ENCODE data around the gene ADGRE1.

Gene ADGRE1

GRCh38 chr19:6958791-6959190 is 71.4 kb downstream of the ADGRE1 start:
- DNase-seq = no peak

DNA sequence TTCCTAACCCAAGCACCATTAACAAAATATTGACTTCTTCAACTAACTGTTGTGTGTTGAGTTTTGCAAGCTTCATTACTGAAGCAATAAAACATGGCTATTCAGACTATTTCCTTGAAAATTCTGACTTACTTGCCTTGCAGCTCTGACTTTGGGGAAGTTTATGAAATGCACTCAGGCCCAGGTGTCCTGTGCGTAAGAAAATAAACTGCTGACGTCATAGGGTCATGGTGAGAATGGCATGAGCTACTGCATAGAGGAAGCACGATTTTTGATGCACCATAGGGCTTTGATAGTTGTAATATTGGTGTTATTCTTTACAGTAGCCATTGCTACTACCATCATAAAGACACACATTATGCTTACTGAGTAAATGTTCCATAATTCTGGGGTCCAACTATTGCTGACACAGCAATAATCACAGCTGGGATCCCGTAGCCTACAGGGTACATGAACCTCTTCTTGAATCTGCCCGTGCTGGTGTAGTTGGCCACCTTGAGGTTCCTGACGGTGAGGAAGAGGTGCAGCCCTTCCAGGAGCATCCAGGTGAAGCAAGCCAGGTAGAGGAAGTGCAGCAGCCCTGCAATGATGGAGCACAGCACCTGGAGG is 76.0 kb downstream of the ADGRE1 start:
- DNase-seq = no peak

- DNase-seq = peak; percentile 77
Observed at GRCh38 chr19:6963937-6964336, 76.6 kb downstream of the ADGRE1 start.

DNA sequence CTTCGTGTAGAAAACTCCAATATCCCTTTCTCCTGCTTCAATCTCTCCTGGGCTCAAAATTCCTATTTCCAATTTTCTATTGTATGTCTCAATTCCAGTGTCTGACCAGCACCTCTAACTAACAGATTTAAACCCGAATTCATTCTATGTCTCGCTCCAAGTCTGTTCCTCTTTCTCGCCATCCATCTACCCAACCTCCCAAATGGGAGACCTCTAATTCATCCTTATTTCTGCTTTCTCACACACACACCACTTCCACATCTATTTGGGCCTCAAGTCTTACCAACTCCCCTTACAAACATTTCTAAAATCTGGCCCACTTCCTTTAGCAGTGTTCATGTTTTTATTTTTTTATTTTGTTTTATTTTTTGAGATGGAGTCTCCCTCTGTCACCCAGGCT is 80.6 kb downstream of the ADGRE1 start:
- no peak for DNase-seq

GRCh38 chr19:6969490-6969889 is 82.1 kb downstream of the ADGRE1 start:
- DNase-seq = no peak

- DNase-seq = no peak
Observed at GRCh38 chr19:6970021-6970420, 82.6 kb downstream of the ADGRE1 start.

GRCh38 chr19:6970443-6970842 is 83.1 kb downstream of the ADGRE1 start:
- no peak for DNase-seq

- no peak for DNase-seq
Observed at GRCh38 chr19:6971366-6971765, 84.0 kb downstream of the ADGRE1 start.

DNA sequence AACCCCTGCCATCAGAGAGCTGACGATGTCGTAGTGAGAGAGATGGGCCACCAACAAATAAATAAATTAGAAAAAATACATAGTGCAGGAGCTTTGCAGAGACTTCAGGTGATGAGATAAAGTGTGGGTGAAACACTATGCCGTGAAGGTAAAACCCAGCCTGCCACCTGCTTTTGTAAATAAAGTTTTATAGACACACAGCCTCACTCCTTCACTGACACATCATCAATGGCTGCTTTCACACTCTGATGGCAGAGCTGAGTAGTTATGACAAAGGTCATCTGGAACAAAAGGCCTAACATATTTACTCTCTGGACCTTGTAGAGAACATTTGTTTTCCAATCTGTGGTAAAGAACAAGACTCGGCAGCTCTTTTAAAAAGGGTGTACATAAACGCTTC is 88.8 kb downstream of the ADGRE1 start:
- DNase-seq = no peak

GRCh38 chr19:6979399-6979798 is 92.0 kb downstream of the ADGRE1 start:
- no peak for DNase-seq

DNA sequence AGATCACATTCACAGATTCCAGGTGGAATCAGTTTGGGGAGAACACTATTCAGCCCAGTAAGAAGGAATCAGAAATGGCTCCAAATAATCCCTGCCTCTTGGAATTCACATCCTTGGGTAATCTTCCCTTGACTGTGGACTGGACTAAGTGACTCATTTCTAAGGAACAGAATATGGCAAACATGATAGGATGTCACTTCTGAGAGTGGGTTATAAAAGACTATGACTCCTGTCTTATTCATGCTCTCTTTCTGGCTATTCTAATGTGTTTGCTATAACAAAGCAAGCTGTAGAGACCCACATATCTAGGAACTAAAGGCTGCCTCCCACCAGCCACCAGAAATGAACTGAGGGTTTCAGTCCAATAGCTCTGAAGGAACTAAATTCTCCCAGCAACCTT is 96.1 kb downstream of the ADGRE1 start:
- DNase-seq = no peak

- no peak for DNase-seq
Observed at GRCh38 chr19:6987850-6988249, 100.5 kb downstream of the ADGRE1 start.

DNA sequence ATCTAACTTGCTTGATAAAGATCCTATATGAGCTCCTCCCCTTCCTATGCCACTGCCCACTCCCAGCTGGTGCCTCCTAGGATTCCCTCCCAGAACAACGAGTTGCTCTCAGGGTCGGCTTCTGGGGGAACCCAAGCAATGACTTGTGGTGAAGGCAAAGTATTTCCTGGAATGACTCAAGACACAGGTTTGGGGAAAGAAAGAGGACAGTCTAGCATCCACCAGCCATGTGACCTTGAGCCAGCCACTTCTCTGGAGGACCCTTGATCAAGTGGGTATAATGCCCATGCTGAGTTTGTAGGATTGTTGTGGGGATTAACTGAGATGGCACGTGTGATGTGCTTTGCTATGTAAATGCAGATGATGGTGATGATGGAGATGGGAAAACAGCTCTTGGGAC is 100.9 kb downstream of the ADGRE1 start:
- DNase-seq = no peak
